ENCODE results near the gene RSBN1.
"Not testable (repeated sequence)": the region's sequence is repeated elsewhere in the genome, so short reads cannot be mapped to it uniquely, and the experiment has no call there.

Gene RSBN1

DNA sequence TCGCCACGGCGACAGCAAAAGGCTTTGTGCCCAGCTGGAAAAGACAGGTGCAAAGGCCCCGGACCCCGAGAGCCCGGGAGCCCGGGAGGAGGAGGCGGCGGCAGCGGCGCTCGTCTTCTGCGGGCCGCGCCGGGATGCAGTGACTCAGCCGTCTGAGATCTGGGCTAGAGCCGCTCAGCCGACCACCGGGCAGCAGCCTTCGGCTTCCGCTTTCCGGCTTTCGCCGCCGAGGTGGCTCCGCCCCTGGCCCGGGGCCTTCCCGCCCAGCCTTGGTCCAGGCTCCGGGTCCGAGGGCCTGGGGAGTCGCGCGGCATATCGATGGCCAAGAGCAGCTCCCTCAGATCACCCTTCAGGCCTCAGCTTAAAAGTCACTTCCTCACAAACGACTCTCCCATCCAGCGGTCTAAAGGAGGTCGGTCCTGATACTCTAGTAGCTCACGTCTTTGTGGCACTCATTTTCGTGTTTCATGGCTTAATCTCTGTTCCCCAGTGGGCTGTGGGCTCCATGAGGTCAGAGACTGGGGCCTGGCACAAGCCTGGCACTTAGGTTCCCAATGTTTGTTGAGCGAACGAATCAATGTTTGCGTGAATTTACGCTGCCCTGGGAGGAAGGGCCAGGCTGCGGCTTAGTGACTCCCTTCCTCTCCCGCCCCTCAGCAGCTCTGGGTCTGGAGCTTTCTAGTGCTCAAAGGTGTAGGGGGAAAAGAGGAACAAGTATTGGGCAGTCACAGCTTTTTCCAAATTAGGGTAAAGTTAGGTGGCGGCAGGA, 52.8 kb downstream of the RSBN1 start, which contains the start of gene PHTF1:
Gene PHTF1, minus strand, starts transcription at position 154 of the 769 bp plus-strand sequence. CDS start 783 bp downstream, outside the sequence.
- peak; percentile 79 for DNase-seq (ENCODE audit: low read depth)
- peak within 1 kb of the TSS; percentile 88 for H3K4me3 ChIP-seq (replicated peaks; ENCODE audit: low read depth, low read length)
- TF ChIP-seq, protein P1, sequence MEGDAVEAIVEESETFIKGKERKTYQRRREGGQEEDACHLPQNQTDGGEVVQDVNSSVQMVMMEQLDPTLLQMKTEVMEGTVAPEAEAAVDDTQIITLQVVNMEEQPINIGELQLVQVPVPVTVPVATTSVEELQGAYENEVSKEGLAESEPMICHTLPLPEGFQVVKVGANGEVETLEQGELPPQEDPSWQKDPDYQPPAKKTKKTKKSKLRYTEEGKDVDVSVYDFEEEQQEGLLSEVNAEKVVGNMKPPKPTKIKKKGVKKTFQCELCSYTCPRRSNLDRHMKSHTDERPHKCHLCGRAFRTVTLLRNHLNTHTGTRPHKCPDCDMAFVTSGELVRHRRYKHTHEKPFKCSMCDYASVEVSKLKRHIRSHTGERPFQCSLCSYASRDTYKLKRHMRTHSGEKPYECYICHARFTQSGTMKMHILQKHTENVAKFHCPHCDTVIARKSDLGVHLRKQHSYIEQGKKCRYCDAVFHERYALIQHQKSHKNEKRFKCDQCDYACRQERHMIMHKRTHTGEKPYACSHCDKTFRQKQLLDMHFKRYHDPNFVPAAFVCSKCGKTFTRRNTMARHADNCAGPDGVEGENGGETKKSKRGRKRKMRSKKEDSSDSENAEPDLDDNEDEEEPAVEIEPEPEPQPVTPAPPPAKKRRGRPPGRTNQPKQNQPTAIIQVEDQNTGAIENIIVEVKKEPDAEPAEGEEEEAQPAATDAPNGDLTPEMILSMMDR (IDR thresholded peaks at IDR 0.05; ENCODE audit: low read length, missing control alignments): no peak

DNA sequence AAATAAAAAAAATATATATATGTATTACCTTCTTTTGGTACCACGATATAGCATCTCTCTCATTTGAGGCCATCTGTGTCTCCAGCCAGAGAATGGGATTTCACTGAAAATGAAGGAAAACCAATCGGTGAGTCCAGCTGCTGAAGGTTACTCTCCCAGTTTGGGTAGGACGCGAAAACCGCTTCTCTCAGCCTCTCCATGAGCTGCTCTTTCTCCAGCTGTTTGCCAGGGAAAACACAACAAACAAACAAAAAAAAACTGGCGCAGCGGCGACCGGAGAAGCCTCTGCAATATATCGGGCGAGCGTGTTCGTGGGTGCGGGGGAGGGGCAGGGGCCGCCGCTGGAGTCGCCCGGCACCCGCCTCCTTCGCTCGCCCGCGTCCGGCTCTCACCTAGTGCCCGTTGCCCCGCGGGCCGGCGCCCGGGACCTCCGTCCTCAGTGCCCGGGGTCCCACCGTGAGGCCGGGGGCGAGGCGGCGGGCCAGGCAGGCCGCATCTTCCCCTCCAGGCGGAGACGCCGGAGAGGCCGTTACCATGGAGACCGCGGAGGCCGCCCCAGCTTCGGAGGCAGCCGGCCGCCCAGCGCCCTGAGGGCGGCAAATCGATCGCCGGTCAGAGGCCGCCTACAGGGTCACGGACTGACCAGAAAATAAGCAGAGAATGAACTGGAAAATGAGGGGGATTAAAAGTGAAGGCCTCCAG, 53.5 kb downstream of the RSBN1 start:
- TF ChIP-seq, protein P1 (IDR thresholded peaks at IDR 0.05; ENCODE audit: low read length, missing control alignments): no peak
- H3K4me3 ChIP-seq (replicated peaks; ENCODE audit: low read depth, low read length): peak overlapping the region; percentile 88
- peak; percentile 47 for DNase-seq (ENCODE audit: low read depth)

DNA sequence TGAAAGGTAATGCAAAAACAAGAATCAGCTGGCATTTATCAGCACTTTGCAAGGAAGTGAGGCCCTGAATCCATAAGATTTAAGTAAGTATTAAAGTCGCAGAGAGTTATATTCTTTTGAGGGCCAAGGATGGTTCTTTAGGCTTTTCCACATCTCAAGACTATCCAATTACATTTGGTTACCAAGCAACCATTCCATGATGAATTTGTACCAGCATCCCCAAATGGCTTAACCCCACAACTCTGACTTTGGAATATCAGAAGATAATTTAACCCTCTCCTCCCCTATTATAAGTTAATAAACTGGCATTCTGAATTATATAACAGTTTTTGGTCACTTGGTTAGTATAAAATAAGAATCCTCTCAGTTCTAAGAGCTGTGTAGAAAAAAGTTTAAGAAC, 55.8 kb downstream of the RSBN1 start:
- TF ChIP-seq, protein P1 (IDR thresholded peaks at IDR 0.05; ENCODE audit: low read length, missing control alignments): no peak
- DNase-seq (ENCODE audit: low read depth): no peak
- H3K4me3 ChIP-seq (replicated peaks; ENCODE audit: low read depth, low read length): no peak overlapping the region

DNA sequence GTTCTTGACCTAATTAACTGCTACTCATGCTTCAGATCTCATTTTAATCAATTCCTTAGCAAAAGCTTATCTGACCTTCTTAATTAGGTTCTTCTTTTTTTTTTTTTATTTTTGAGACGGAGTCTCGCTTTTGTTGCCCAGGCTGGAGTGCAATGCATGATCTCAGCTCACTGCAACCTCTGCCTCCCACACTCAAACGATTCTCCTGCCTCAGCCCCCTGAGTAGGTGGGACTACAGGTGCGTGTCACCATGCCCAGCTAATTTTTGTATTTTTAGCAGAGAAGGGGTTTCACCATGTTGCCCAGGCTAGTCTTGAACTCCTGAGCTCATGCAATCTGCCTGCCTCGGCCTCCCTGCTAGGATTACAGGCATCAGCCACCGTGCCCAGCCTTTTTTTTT, 58.9 kb downstream of the RSBN1 start:
- H3K4me3 ChIP-seq (replicated peaks; ENCODE audit: low read depth, low read length); DNase-seq (ENCODE audit: low read depth): not testable (repeated sequence)

DNA sequence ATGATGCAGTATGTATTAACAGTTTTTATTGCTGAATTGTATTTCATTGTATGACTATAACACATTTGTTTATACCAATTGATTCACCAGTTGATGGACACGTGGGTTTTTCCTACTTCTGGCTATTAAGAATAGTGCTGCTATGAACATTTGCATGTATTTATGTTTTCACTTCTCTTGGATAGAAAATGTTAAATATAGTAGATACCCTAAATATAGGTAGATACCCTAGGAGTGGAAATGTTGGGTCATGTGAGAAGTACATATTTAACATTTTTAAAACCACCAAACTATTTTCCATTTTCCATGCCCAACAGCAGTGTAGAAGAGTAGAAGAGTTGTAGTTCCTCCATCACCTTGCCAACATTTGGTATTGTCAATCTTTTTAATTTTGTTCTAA, 60.8 kb downstream of the RSBN1 start:
- no peak overlapping the region for H3K4me3 ChIP-seq (replicated peaks; ENCODE audit: low read depth, low read length)
- TF ChIP-seq, protein P1 (IDR thresholded peaks at IDR 0.05; ENCODE audit: low read length, missing control alignments): no peak
- DNase-seq (ENCODE audit: low read depth): no peak

DNA sequence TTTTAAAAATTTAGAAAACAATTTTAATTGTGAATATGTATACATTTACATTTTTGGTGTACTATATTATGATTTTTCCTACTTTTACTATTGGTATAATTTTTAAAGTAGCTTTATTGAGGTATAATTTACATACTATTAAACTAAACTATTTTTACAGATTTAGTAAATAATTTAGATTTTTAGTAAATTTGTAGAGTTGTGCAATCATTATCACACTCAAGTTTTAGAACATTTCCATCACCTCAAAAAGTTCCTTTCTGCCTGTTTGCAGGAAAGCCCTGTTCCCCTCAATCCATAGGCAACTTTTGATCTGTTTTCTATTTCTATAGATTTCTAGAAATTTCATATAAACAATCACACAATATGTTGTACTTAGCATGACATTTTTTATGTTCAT, 61.2 kb downstream of the RSBN1 start:
- TF ChIP-seq, protein P1 (IDR thresholded peaks at IDR 0.05; ENCODE audit: low read length, missing control alignments): no peak
- no peak overlapping the region for H3K4me3 ChIP-seq (replicated peaks; ENCODE audit: low read depth, low read length)
- no peak for DNase-seq (ENCODE audit: low read depth)

DNA sequence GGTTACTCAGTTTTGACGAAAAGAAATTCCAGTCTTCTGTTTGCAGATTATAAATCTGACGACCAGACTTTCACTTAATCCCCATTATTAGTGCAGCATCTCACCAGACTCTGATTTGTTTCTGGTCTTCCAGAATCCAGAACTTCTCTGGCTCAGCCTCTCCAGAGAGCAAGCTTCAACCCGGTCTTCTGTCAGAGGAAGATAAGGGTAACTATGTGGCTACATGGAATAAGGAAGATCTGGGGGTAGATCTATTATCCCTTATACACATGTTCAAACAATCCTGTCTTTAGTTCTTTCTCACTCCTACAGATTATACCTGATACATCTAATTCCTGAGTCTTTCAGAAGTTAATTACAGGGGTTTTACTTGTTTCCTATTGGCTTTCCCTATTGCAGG, 62.9 kb downstream of the RSBN1 start:
- DNase-seq (ENCODE audit: low read depth): no peak
- H3K4me3 ChIP-seq (replicated peaks; ENCODE audit: low read depth, low read length): no peak overlapping the region

More for the DNA sequence above, 62.9 kb downstream of the RSBN1 start:
- TF ChIP-seq, protein P1 (IDR thresholded peaks at IDR 0.05; ENCODE audit: low read length, missing control alignments): no peak
